Endodermal cell (in vitro differentiated cells): ENCODE measurements around the gene DONSON. TPM values are rescaled to one million over a fixed set of nuclear protein-coding genes. Genes with fewer than 3 reads are reported as not detected.
A peak's percentile ranks its signal among the peaks of the same experiment; 100 is the strongest.

ENCODE experiments used
- DNase-seq: peaks from one replicate; pipeline ENCODE4 v3.0.0-alpha.2; 2017
- H3K27ac ChIP-seq: 2 replicates; pipeline ENCODE4 v1.5.1; 2013; ENCODE audit warnings: mild to moderate bottlenecking, low read depth, low read length, moderate library complexity
- H3K27me3 ChIP-seq: 2 replicates; pipeline ENCODE4 v1.6.1; 2013; ENCODE audit warnings: mild to moderate bottlenecking, low read length, moderate library complexity; ENCODE audit not compliant: insufficient read depth, control insufficient read depth, poor library complexity, severe bottlenecking
- H3K36me3 ChIP-seq: 2 replicates; pipeline ENCODE4 v1.7.0; 2013; ENCODE audit warnings: mild to moderate bottlenecking, low read length, moderate library complexity; ENCODE audit not compliant: control insufficient read depth, insufficient read depth
- H3K4me1 ChIP-seq: one replicate; pipeline ENCODE4 v1.7.0; 2013; ENCODE audit warnings: low read length; ENCODE audit not compliant: control insufficient read depth, insufficient read depth
- H3K4me3 ChIP-seq: 2 replicates; pipeline ENCODE4 v1.5.1; 2013; ENCODE audit warnings: mild to moderate bottlenecking, low read length, moderate library complexity
- H3K9ac ChIP-seq: 2 replicates; pipeline ENCODE4 v1.6.1; 2013; ENCODE audit warnings: mild to moderate bottlenecking, low read length, moderate library complexity; ENCODE audit not compliant: poor library complexity, severe bottlenecking; ENCODE audit errors: extremely low read depth
- H3K9me3 ChIP-seq: 2 replicates; pipeline ENCODE4 v1.6.1; 2013; ENCODE audit warnings: mild to moderate bottlenecking, low read length, moderate library complexity; ENCODE audit not compliant: control insufficient read depth
- H3K27ac Mint-ChIP-seq: 2 replicates; pipeline ENCODE4 v1.8.0; 2020; ENCODE audit warnings: mixed read lengths
- H3K27me3 Mint-ChIP-seq: 2 replicates; pipeline ENCODE4 v1.8.0; 2021; ENCODE audit warnings: mild to moderate bottlenecking, mixed read lengths; ENCODE audit not compliant: insufficient read depth
- H3K36me3 Mint-ChIP-seq: 2 replicates; pipeline ENCODE4 v1.8.0; 2020; ENCODE audit warnings: low read depth, mixed read lengths
- H3K4me1 Mint-ChIP-seq: 2 replicates; pipeline ENCODE4 v1.8.0; 2020; ENCODE audit warnings: mixed read lengths
- H3K4me3 Mint-ChIP-seq: 2 replicates; pipeline ENCODE4 v1.8.0; 2020; ENCODE audit warnings: mild to moderate bottlenecking, moderate library complexity, mixed read lengths
- H3K9me3 Mint-ChIP-seq: 2 replicates; pipeline ENCODE4 v1.8.0; 2020; ENCODE audit warnings: mild to moderate bottlenecking, mixed read lengths
- WGBS, 2 experiments: methylation state at CpG; one replicate each; pipeline versions ENCODE4 v1.1.5 to v1.1.7; 2013; ENCODE audit warnings: missing lambda C conversion rate in 2 of 2, mixed read lengths in 1 of 2; ENCODE audit not compliant: insufficient coverage in 1 of 2, insufficient read length in 1 of 2; 5-methylcytosine and 5-hydroxymethylcytosine counted together
- total RNA-seq, 2 donors: library from RNA; stranded (reverse); fragmentation: NEBNext Ultra II Directional in 1 of 2; extraction: Animal tissue kit (Norgen Biotek cat#: 25700) in 1 of 2; gene quantifications; 2 replicates in 1 of 2; 3 replicates in 1 of 2; pipeline ENCODE4 v1.2.1, GENCODE V29; 2021
- TF ChIP-seq, protein P1 (sequence below): fragments of 200-600 bp; sonication (generic); conservative IDR thresholded peaks from 2 replicates; pipeline ENCODE4 v1.5.0; 2021; ENCODE audit warnings: antibody characterized with exemption, mild to moderate bottlenecking

The DONSON gene
- total RNA-seq, 2 donors from 2014 or later: 26.2 to 41.9 TPM

GRCh38 chr21:33569991-33570390 lies 18.5 kb downstream of the DONSON start:
- no peak overlapping the region for H3K4me3 Mint-ChIP-seq
- 90 to 100% methylated on average over 1 to 5 of the region's 5 CpGs for WGBS, 2 experiments
- peaks cover 93% of the 10 kb centered on the region for H3K36me3 ChIP-seq

GRCh38 chr21:33568448-33568847 lies 20.0 kb downstream of the DONSON start:
- 100% methylated on average over 1 to 2 of the region's 2 CpGs for WGBS, 2 experiments
- H3K27ac Mint-ChIP-seq: no peak overlapping the region
- no peaks in the 10 kb centered on the region for H3K4me1 ChIP-seq
- peaks cover 51% of the 10 kb centered on the region for H3K36me3 Mint-ChIP-seq
- H3K4me1 Mint-ChIP-seq: no peaks in the 10 kb centered on the region
- no peak overlapping the region for H3K27ac ChIP-seq
- peaks cover 90% of the 10 kb centered on the region for H3K36me3 ChIP-seq
- H3K4me3 Mint-ChIP-seq: no peak overlapping the region
- H3K9me3 ChIP-seq: no peaks in the 10 kb centered on the region
- H3K9ac ChIP-seq: no peak overlapping the region
- no peak overlapping the region for H3K4me3 ChIP-seq
- no peak for DNase-seq
- TF ChIP-seq, protein P1, sequence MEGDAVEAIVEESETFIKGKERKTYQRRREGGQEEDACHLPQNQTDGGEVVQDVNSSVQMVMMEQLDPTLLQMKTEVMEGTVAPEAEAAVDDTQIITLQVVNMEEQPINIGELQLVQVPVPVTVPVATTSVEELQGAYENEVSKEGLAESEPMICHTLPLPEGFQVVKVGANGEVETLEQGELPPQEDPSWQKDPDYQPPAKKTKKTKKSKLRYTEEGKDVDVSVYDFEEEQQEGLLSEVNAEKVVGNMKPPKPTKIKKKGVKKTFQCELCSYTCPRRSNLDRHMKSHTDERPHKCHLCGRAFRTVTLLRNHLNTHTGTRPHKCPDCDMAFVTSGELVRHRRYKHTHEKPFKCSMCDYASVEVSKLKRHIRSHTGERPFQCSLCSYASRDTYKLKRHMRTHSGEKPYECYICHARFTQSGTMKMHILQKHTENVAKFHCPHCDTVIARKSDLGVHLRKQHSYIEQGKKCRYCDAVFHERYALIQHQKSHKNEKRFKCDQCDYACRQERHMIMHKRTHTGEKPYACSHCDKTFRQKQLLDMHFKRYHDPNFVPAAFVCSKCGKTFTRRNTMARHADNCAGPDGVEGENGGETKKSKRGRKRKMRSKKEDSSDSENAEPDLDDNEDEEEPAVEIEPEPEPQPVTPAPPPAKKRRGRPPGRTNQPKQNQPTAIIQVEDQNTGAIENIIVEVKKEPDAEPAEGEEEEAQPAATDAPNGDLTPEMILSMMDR: no peak
- H3K27me3 ChIP-seq: no peaks in the 10 kb centered on the region
- H3K9me3 Mint-ChIP-seq: no peaks in the 10 kb centered on the region
- no peaks in the 10 kb centered on the region for H3K27me3 Mint-ChIP-seq

More at GRCh38 chr21:33569991-33570390, 18.5 kb downstream of the DONSON start:
- H3K9ac ChIP-seq: no peak overlapping the region
- H3K4me1 Mint-ChIP-seq: no peaks in the 10 kb centered on the region
- peaks cover 59% of the 10 kb centered on the region for H3K36me3 Mint-ChIP-seq
- H3K9me3 ChIP-seq: no peaks in the 10 kb centered on the region
- H3K4me3 ChIP-seq: no peak overlapping the region
- H3K9me3 Mint-ChIP-seq: no peaks in the 10 kb centered on the region
- H3K27me3 ChIP-seq: no peaks in the 10 kb centered on the region
- TF ChIP-seq, protein P1: no peak
- no peaks in the 10 kb centered on the region for H3K27me3 Mint-ChIP-seq
- no peak for DNase-seq
- H3K27ac Mint-ChIP-seq: peak overlapping the region; percentile 52
- no peaks in the 10 kb centered on the region for H3K4me1 ChIP-seq
- H3K27ac ChIP-seq: no peak overlapping the region

- H3K27me3 ChIP-seq: no peaks in the 10 kb centered on the region
- no peak overlapping the region for H3K9ac ChIP-seq
- peaks cover 50% of the 10 kb centered on the region for H3K36me3 Mint-ChIP-seq
- no peak overlapping the region for H3K4me3 ChIP-seq
- no peak overlapping the region for H3K27ac ChIP-seq
- TF ChIP-seq, protein P1: no peak
- no peaks in the 10 kb centered on the region for H3K4me1 ChIP-seq
- H3K9me3 Mint-ChIP-seq: no peaks in the 10 kb centered on the region
- H3K27me3 Mint-ChIP-seq: no peaks in the 10 kb centered on the region
- H3K9me3 ChIP-seq: no peaks in the 10 kb centered on the region
- H3K36me3 ChIP-seq: peaks cover 90% of the 10 kb centered on the region
- no peaks in the 10 kb centered on the region for H3K4me1 Mint-ChIP-seq
- H3K27ac Mint-ChIP-seq: no peak overlapping the region
- WGBS, 2 experiments: 95 to 98% methylated on average over 6 of the region's 6 CpGs
- no peak for DNase-seq
- no peak overlapping the region for H3K4me3 Mint-ChIP-seq
These were observed 20.6 kb downstream of the DONSON start for GRCh38 chr21:33567914-33568313.
